Measurements from ENCODE around the gene QPCT. TPM values are rescaled to one million over a fixed set of nuclear protein-coding genes. Genes with fewer than 3 reads are reported as not detected.

The QPCT gene
- total and polyA plus RNA-seq, 2 of the 4 experiments (the other 2 are of a cell fraction): 1.9 to 2.2 TPM

DNA sequence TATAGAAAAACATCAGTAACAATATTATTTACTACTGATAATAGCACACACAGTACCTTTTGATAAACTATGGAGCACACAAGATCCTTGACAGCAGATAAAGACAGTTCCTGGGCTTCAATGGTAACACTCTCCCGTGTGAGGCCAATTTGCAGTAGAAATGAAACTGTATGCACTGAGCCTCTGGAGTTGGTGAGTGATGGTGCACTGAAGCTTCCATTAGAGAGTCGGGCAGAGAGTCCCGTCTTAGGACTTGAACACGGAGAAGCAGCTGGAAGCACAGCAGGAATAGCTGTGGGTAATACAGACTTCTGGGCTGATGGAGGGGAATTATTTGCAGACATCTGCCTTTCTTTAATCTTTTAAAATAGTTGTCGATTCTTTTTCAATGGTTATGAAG is 28.2 kb upstream of the QPCT start:
- no peak overlapping the region for H3K4me3 ChIP-seq (ENCODE audit: insufficient read depth, low read depth, low read length)
- H3K79me1 ChIP-seq (ENCODE audit: low read depth in 1 of 2, low read length in 2 of 2): peaks cover 27 to 58% of the 10 kb centered on the region in 2 experiments
- TF ChIP-seq, protein P1, sequence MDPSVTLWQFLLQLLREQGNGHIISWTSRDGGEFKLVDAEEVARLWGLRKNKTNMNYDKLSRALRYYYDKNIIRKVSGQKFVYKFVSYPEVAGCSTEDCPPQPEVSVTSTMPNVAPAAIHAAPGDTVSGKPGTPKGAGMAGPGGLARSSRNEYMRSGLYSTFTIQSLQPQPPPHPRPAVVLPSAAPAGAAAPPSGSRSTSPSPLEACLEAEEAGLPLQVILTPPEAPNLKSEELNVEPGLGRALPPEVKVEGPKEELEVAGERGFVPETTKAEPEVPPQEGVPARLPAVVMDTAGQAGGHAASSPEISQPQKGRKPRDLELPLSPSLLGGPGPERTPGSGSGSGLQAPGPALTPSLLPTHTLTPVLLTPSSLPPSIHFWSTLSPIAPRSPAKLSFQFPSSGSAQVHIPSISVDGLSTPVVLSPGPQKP (IDR thresholded peaks at IDR 0.05; ENCODE audit: borderline replicate concordance, low read depth, low read length): no peak
- TF ChIP-seq, protein P2, sequence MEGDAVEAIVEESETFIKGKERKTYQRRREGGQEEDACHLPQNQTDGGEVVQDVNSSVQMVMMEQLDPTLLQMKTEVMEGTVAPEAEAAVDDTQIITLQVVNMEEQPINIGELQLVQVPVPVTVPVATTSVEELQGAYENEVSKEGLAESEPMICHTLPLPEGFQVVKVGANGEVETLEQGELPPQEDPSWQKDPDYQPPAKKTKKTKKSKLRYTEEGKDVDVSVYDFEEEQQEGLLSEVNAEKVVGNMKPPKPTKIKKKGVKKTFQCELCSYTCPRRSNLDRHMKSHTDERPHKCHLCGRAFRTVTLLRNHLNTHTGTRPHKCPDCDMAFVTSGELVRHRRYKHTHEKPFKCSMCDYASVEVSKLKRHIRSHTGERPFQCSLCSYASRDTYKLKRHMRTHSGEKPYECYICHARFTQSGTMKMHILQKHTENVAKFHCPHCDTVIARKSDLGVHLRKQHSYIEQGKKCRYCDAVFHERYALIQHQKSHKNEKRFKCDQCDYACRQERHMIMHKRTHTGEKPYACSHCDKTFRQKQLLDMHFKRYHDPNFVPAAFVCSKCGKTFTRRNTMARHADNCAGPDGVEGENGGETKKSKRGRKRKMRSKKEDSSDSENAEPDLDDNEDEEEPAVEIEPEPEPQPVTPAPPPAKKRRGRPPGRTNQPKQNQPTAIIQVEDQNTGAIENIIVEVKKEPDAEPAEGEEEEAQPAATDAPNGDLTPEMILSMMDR (conservative IDR thresholded peaks at IDR 0.05; ENCODE audit: low read depth, low read length): no peak
- TF ChIP-seq MAZ (IDR thresholded peaks at IDR 0.05; ENCODE audit: borderline replicate concordance, low read depth, low read length) (no peak), RCOR1 (IDR thresholded peaks at IDR 0.05; ENCODE audit: insufficient replicate concordance, low read length) (no peak), CHD1 (IDR thresholded peaks at IDR 0.05; ENCODE audit: low read depth, low read length) (no peak), MXI1 (IDR thresholded peaks at IDR 0.05; ENCODE audit: borderline replicate concordance, low read depth, low read length) (no peak), FOS (IDR thresholded peaks at IDR 0.05; ENCODE audit: low read depth, low read length) (no peak), POLR2A (IDR thresholded peaks at IDR 0.05; ENCODE audit: low read depth, low read length) (no peak), NFE2L2 (IDR thresholded peaks at IDR 0.05; ENCODE audit: low read depth, low read length) (no peak), BHLHE40 (IDR thresholded peaks at IDR 0.05; ENCODE audit: low read depth, low read length) (no peak), RAD21 (IDR thresholded peaks at IDR 0.05; ENCODE audit: low read length) (no peak), RFX5 (IDR thresholded peaks at IDR 0.05; ENCODE audit: low read depth, low read length) (no peak), MAFK (IDR thresholded peaks at IDR 0.05; ENCODE audit: low read depth, low read length) (no peak), SMC3 (IDR thresholded peaks at IDR 0.05; ENCODE audit: low read depth, low read length) (no peak), CEBPB (IDR thresholded peaks at IDR 0.05; ENCODE audit: low read depth, low read length) (no peak)
- TF ChIP-seq, protein P3, sequence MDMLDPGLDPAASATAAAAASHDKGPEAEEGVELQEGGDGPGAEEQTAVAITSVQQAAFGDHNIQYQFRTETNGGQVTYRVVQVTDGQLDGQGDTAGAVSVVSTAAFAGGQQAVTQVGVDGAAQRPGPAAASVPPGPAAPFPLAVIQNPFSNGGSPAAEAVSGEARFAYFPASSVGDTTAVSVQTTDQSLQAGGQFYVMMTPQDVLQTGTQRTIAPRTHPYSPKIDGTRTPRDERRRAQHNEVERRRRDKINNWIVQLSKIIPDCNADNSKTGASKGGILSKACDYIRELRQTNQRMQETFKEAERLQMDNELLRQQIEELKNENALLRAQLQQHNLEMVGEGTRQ (IDR thresholded peaks at IDR 0.05; ENCODE audit: low read depth, low read length): no peak
- H3K4me2 ChIP-seq (ENCODE audit: low read depth, low read length): no peak overlapping the region
- peaks cover 2% of the 10 kb centered on the region for H3K36me3 ChIP-seq (ENCODE audit: control insufficient read depth, insufficient read depth, low read length)
- H3K27ac ChIP-seq (ENCODE audit: insufficient read depth, low read length): no peak overlapping the region
- DNase-seq (no peak), ATAC-seq (ENCODE audit: low read depth) (no peak)
- no peak overlapping the region for H2BK15ac ChIP-seq (ENCODE audit: low read depth, low read length)
- no peak overlapping the region for H3K23ac ChIP-seq (ENCODE audit: low read depth, low read length)
- H3K4ac ChIP-seq (ENCODE audit: low read depth, low read length): no peak overlapping the region
- 96% methylated on average over 4 of the region's 5 CpGs; no CpG with 5 or more reads in 1 of the 2 experiments for WGBS, 2 experiments (ENCODE audit: extremely low coverage in 2 of 2, insufficient read length in 1 of 2)
- no peak overlapping the region for H4K5ac ChIP-seq (ENCODE audit: low read depth, low read length)
- H3K9me3 ChIP-seq (ENCODE audit: control insufficient read depth, insufficient read depth, low read length): no peaks in the 10 kb centered on the region
- H2AK9ac ChIP-seq (replicated peaks; ENCODE audit: low read depth, low read length, poor library complexity): no peak overlapping the region
- no peak overlapping the region; the same call in 1 of the 2 replicates for H3K14ac ChIP-seq (replicated peaks; ENCODE audit: low read depth, low read length)
- ChIA-PET POLR2A (ENCODE audit: unreplicated experiment) (no interaction called here), CTCF (no interaction called here)
- H3K56ac ChIP-seq (ENCODE audit: extremely low read depth, insufficient read depth, low read length): no peak overlapping the region
- H3K9ac ChIP-seq (ENCODE audit: low read depth, low read length): no peak overlapping the region
- no peak overlapping the region for H3K18ac ChIP-seq (ENCODE audit: low read depth, low read length)
- in situ Hi-C loops (cut with MboI; ENCODE audit: low sequenced_read_pairs): no loop called here
- no peak overlapping the region for H2BK20ac ChIP-seq (ENCODE audit: low read depth, low read length)
- no peak overlapping the region for H4K8ac ChIP-seq (ENCODE audit: low read depth in 2 of 2, low read length in 2 of 2)
- no TSS peak for BruUV-seq (replicated peaks)
- no peak overlapping the region for H2AFZ ChIP-seq (replicated peaks; ENCODE audit: low read length, poor library complexity)
- no peak overlapping the region for H2BK120ac ChIP-seq (ENCODE audit: low read depth, low read length)
- H3K4me1 ChIP-seq (ENCODE audit: control insufficient read depth, insufficient read depth, low read length): peaks cover 7% of the 10 kb centered on the region
- dilution Hi-C loops (cut with HindIII; ENCODE audit: low sequenced_read_pairs, unreplicated experiment): no loop called here
- peaks cover under 1% of the 10 kb centered on the region; the same call in 1 of the 2 replicates for H4K20me1 ChIP-seq (ENCODE audit: insufficient read depth, low read length)
- no peaks in the 10 kb centered on the region for H3K27me3 ChIP-seq (ENCODE audit: control insufficient read depth, insufficient read depth, low read length)
- H4K91ac ChIP-seq (ENCODE audit: insufficient read depth, low read depth, low read length): no peak overlapping the region
- 0 out of 2 replicates have a peak, but pooled peaks cover 3% of the 10 kb centered on the region for H3K9me1 ChIP-seq (ENCODE audit: insufficient read depth, low read length)
- H2BK5ac ChIP-seq (ENCODE audit: low read depth, low read length, poor library complexity, severe bottlenecking): no peak overlapping the region
- intact Hi-C loops (cut with micrococcal nuclease): no loop called here
- H2AK5ac ChIP-seq (ENCODE audit: low read depth, low read length): no peak overlapping the region

Measured in IMR-90 (cell line).